GM18526 (cell line): Measurements from ENCODE around the gene XYLT1.

Experiments
- POLR2A ChIP-seq: IDR thresholded peaks from 3 replicates; pipeline ENCODE4 v1.6.1; 2011; ENCODE audit not compliant: insufficient read length; ENCODE audit errors: extremely low read depth

The XYLT1 gene

GRCh38 chr16:17196526-17196925 is 274.2 kb downstream of the XYLT1 start:
- no peak for TF ChIP-seq POLR2A

GRCh38 chr16:17194190-17194780 is 276.5 kb downstream of the XYLT1 start:
- no peak for TF ChIP-seq POLR2A

- TF ChIP-seq POLR2A: no peak
Observed at GRCh38 chr16:17193566-17194100, 277.1 kb downstream of the XYLT1 start.

GRCh38 chr16:17184026-17184425 is 286.7 kb downstream of the XYLT1 start:
- TF ChIP-seq POLR2A: no peak

GRCh38 chr16:17177959-17178905 is 292.5 kb downstream of the XYLT1 start:
- TF ChIP-seq POLR2A: no peak

- TF ChIP-seq POLR2A: no peak
Observed at GRCh38 chr16:17177242-17177958, 293.4 kb downstream of the XYLT1 start.

- TF ChIP-seq POLR2A: no peak
Observed at GRCh38 chr16:17176199-17176598, 294.6 kb downstream of the XYLT1 start.

- no peak for TF ChIP-seq POLR2A
Observed at GRCh38 chr16:17173281-17173680, 297.5 kb downstream of the XYLT1 start.

- TF ChIP-seq POLR2A: no peak
Observed at GRCh38 chr16:17171250-17172143, 299.3 kb downstream of the XYLT1 start.

- no peak for TF ChIP-seq POLR2A
Observed at GRCh38 chr16:17170435-17170834, 300.3 kb downstream of the XYLT1 start.

- no peak for TF ChIP-seq POLR2A
Observed at GRCh38 chr16:17168181-17168580, 302.6 kb downstream of the XYLT1 start.

- TF ChIP-seq POLR2A: no peak
Observed at GRCh38 chr16:17166095-17166494, 304.7 kb downstream of the XYLT1 start.

- TF ChIP-seq POLR2A: no peak
Observed at GRCh38 chr16:17162560-17162959, 308.2 kb downstream of the XYLT1 start.

- TF ChIP-seq POLR2A: no peak
Observed at GRCh38 chr16:17160920-17161431, 309.8 kb downstream of the XYLT1 start.
